H1 (cell line): ENCODE measurements around the gene GPC6. TPM values are rescaled to one million over a fixed set of nuclear protein-coding genes. Genes with fewer than 3 reads are reported as not detected.

Experiments used
- BACH1 ChIP-seq: IDR thresholded peaks from 2 replicates; pipeline ENCODE4 v1.6.1; 2012; ENCODE audit warnings: low read length, improper control_type of control experiment
- CHD7 ChIP-seq: fragments of 300-600 bp; sonication (generic); IDR thresholded peaks from 2 replicates; pipeline ENCODE4 v1.7.1; 2012; ENCODE audit warnings: low read length, moderate library complexity, mild to moderate bottlenecking, inconsistent platforms; ENCODE audit not compliant: insufficient replicate concordance
- EGR1 ChIP-seq: IDR thresholded peaks from 2 replicates; pipeline ENCODE4 v1.6.1; 2011; ENCODE audit warnings: low read depth, low read length, borderline replicate concordance
- EZH2 ChIP-seq: fragments of 200-600 bp; sonication (generic); IDR thresholded peaks from 2 replicates; pipeline ENCODE4 v1.7.1; 2012; ENCODE audit warnings: low read depth, mild to moderate bottlenecking, moderate library complexity, low read length, inconsistent platforms; ENCODE audit not compliant: severe bottlenecking
- HDAC2 ChIP-seq, 2 experiments: fragments of 300-600 bp in 1 of 2; sonication (generic) in 1 of 2; IDR thresholded peaks; 2 replicates each; pipeline ENCODE4 v1.6.1; 2011 to 2012; ENCODE audit warnings: low read depth in 2 of 2, low read length in 2 of 2, mild to moderate bottlenecking in 2 of 2, moderate library complexity in 2 of 2, borderline replicate concordance in 1 of 2, inconsistent platforms in 1 of 2
- RFX5 ChIP-seq: IDR thresholded peaks from 2 replicates; pipeline ENCODE4 v1.6.1; 2011; ENCODE audit warnings: low read depth, low read length, improper control_type of control experiment, borderline replicate concordance
- SIRT6 ChIP-seq: IDR thresholded peaks from one replicate; pipeline ENCODE4 v1.7.1; 2012; ENCODE audit warnings: low read length, inconsistent platforms
- TAF1 ChIP-seq: IDR thresholded peaks from 2 replicates; pipeline ENCODE4 v1.6.1; 2011; ENCODE audit warnings: mild to moderate bottlenecking, low read depth, low read length
- TCF12 ChIP-seq: IDR thresholded peaks from 2 replicates; pipeline ENCODE4 v1.6.1; 2011; ENCODE audit warnings: low read depth, mild to moderate bottlenecking, low read length
- polyA plus RNA-seq, 7 experiments: library from polyadenylated mRNA; depleted of rRNA in 3 of 7; stranded (reverse) in 5 of 7; unstranded in 2 of 7; fragments of >200 nt in 5 of 7; fragments of 200-250 nt in 2 of 7; gene quantifications; 1 replicate in 5 of 7; 2 replicates in 1 of 7; 4 replicates in 1 of 7; pipeline versions ENCODE4 v1.2.1 to v1.2.3, GENCODE V29; 2011 to 2013; ENCODE audit warnings: missing spikeins in 2 of 7, mixed read lengths in 2 of 7
- total RNA-seq: library from RNA; stranded (reverse); fragmentation: NEBNext Ultra II Directional; extraction: Animal tissue kit (Norgen Biotek cat#: 25700); gene quantifications from 2 replicates; pipeline ENCODE4 v1.2.1, GENCODE V29; 2021
- TF ChIP-seq, protein P1 (sequence below): IDR thresholded peaks from 2 replicates; pipeline ENCODE4 v1.6.1; 2012; ENCODE audit warnings: inconsistent platforms

The GPC6 gene
- total and polyA plus RNA-seq, 2 of the 8 experiments (the other 6 are each of a cell fraction or from before 2014, with no cell fraction given), result 5.4 to 12.0 TPM

DNA sequence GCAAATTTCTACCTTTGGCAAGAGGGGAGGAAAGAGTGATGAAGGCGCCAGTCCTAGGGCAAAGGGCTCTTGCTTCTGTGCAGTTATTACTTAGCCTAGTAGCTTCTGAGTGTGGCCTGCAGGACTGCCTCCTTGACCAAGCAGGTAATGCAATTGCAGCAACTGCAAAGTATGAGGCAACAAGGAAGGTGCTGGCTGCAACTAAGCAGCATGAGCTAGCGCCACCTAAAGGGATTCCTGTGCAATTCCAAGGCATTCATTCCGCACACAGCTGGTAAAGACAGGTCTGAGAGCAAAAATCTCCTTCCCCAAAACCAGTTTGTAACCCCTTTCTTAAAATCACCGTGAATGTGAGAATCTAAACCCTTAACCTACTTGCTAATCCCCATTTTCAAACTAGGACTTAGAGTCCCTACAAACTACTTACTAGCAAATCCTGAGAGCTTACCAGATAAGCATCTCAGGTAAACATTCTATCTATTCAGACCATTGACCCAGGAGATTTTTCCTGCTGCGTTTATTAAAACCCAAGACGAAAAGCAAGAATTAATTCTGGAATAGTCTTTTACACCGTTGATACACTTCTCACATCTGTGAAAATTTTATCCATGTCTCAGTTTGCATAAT lies 1190.0 kb downstream of the GPC6 start (continued):
- no peak; the same call in 1 of the 2 replicates for TF ChIP-seq TAF1
- no peak for TF ChIP-seq SIRT6
- no peak for TF ChIP-seq CHD7
- 0 out of 2 replicates have a peak, but pooled peaks have one; percentile 32 for TF ChIP-seq EGR1
- peak; percentile 61; the same call in 1 of the 2 replicates for TF ChIP-seq TCF12
- TF ChIP-seq, protein P1, sequence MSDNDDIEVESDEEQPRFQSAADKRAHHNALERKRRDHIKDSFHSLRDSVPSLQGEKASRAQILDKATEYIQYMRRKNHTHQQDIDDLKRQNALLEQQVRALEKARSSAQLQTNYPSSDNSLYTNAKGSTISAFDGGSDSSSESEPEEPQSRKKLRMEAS, result no peak
- TF ChIP-seq RFX5, result no peak
- no peak for TF ChIP-seq HDAC2 (IDR thresholded peaks at IDR 0.05; ENCODE audit: borderline replicate concordance in 1 of 2, low read depth in 2 of 2, low read length in 2 of 2)
- no peak for TF ChIP-seq BACH1
- no peak for TF ChIP-seq EZH2
